Cardiac muscle cell (in vitro differentiated cells and primary cell): ENCODE data around the gene SLC12A9. TPM values are rescaled to one million over a fixed set of nuclear protein-coding genes. Genes with fewer than 3 reads are reported as not detected.

Experiments
- DNase-seq, 2 donors: peaks; one replicate each; pipeline versions ENCODE4 v3.0.0 to v3.0.0-alpha.2; 2010 to 2017; ENCODE audit warnings: low read depth in 1 of 2, low spot score in 1 of 2
- H3K27ac ChIP-seq: fragments of 200-600 bp; sonication (generic); 2 replicates; pipeline ENCODE4 v1.5.1; 2016
- H3K27me3 ChIP-seq: fragments of 200-600 bp; sonication (generic); 2 replicates; pipeline ENCODE4 v1.6.0; 2016; ENCODE audit warnings: control low read depth
- H3K36me3 ChIP-seq: fragments of 200-600 bp; sonication (generic); 2 replicates; pipeline ENCODE4 v1.5.1; 2016; ENCODE audit warnings: control low read depth
- H3K4me1 ChIP-seq: fragments of 200-600 bp; sonication (generic); 2 replicates; pipeline ENCODE4 v1.8.1; 2017; ENCODE audit warnings: low read depth, mild to moderate bottlenecking, mixed run types
- H3K4me3 ChIP-seq: fragments of 200-600 bp; sonication (generic); 2 replicates; pipeline ENCODE4 v1.5.1; 2016; ENCODE audit warnings: mild to moderate bottlenecking
- H3K9me3 ChIP-seq: fragments of 200-600 bp; sonication (generic); 2 replicates; pipeline ENCODE4 v1.5.1; 2017; ENCODE audit warnings: low read depth, mild to moderate bottlenecking, control low read depth
- CTCF ChIP-seq: IDR thresholded peaks from 2 replicates; pipeline ENCODE4 v1.5.1; 2012; ENCODE audit warnings: low read depth, mild to moderate bottlenecking, low read length
- polyA plus RNA-seq: library from polyadenylated mRNA; unstranded; fragments of >200 nt; fragmentation: Nextera tagmentation; extraction: Ambion mirVana; gene quantifications from 2 replicates; pipeline ENCODE4 v1.2.1, GENCODE V29; 2016
- total RNA-seq: library from RNA; depleted of rRNA; stranded (reverse); fragments of >200 nt; gene quantifications from 2 replicates; pipeline ENCODE4 v1.2.3, GENCODE V29; 2016

The SLC12A9 gene
- total and polyA plus RNA-seq, 2 experiments from 2014 or later = 14.6 to 18.3 TPM

DNA sequence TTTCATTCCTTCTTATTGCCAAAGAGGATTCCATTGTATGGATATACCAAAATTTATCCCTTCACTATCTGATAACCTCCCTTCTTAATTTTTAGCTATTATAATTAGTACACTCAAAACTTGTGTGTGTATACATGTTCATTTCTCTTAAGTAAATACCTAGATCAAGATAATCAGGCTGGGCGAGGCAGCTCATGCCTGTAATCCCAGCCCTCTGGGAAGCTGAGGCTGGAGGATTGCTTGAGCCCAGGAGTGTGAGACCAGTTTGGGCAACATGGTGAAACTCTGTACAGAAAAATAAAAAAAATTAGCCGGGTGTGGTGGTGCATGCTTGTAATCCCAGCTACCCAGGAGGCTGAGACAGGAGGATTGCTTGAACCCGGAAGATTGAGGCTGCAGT is 59.0 kb downstream of the SLC12A9 start:
- Histone ChIP-seq H3K4me1 (no peaks in the 10 kb centered on the region), H3K4me3 (no peak overlapping the region), H3K36me3 (no peaks in the 10 kb centered on the region), H3K27me3 (no peaks in the 10 kb centered on the region), H3K27ac (no peak overlapping the region), H3K9me3 (no peaks in the 10 kb centered on the region)
- no peak for DNase-seq
- TF ChIP-seq CTCF = no peak

- Histone ChIP-seq H3K9me3 (no peaks in the 10 kb centered on the region), H3K27me3 (no peaks in the 10 kb centered on the region), H3K27ac (no peak overlapping the region), H3K4me3 (no peak overlapping the region), H3K36me3 (no peaks in the 10 kb centered on the region), H3K4me1 (no peaks in the 10 kb centered on the region)
- no peak for DNase-seq
- no peak for TF ChIP-seq CTCF
These were observed 61.8 kb downstream of the SLC12A9 start for GRCh38 chr7:100914208-100914878.

DNA sequence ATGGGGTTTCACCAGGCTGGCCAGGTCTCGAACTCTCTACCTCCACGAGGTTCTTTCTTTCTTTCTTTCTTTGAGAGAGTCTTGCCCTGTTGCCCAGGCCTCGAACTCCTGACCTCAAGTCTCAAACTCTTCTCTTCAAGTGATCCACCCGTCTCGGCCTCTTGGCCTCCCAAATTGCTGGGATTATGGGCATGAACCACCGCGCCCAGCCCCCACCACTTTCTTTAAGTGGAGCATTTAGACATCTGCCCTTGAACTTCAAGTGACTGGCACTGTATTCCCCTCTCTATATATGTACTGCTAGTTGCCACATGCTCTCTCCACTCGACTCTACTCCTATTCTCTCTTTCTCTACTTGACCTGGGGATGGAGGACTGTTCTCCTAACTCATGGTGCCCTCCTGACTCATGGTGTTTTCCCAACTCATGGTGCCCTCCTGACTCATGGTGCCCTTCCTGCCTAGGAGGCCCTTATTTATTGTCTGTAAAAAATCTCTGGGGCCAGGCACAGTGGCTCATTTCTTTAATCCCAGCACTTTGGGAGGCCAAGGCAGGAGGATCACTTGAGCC is 62.5 kb downstream of the SLC12A9 start:
- H3K4me3 ChIP-seq = no peak overlapping the region
- H3K36me3 ChIP-seq = no peaks in the 10 kb centered on the region
- TF ChIP-seq CTCF = no peak
- no peaks in the 10 kb centered on the region for H3K27me3 ChIP-seq
- H3K4me1 ChIP-seq = no peaks in the 10 kb centered on the region
- H3K27ac ChIP-seq = no peak overlapping the region
- H3K9me3 ChIP-seq = no peaks in the 10 kb centered on the region
- no peak for DNase-seq

Other genes starting within 250 kb of the SLC12A9 start
- 30.1 and 36.0 TPM in 2 replicates for gene MOSPD3, start 240.2 kb upstream of the SLC12A9 start, total RNA-seq
- gene MOSPD3, start 240.2 kb upstream of the SLC12A9 start, polyA plus RNA-seq = 67.8 and 83.3 TPM in 2 replicates
- gene TFR2, start 211.2 kb upstream of the SLC12A9 start, total RNA-seq = 0.89 and 2.5 TPM in 2 replicates
- gene TFR2, start 211.2 kb upstream of the SLC12A9 start, polyA plus RNA-seq = 0.39 TPM in 1 of 2 replicates, not detected in the other
- not detected in 2 replicates for gene ACTL6B, start 196.3 kb upstream of the SLC12A9 start, total RNA-seq
- gene ACTL6B, start 196.3 kb upstream of the SLC12A9 start, polyA plus RNA-seq = not detected in 2 replicates
- gene GNB2, start 179.0 kb upstream of the SLC12A9 start, total RNA-seq = 233 and 234 TPM in 2 replicates
- 241 and 286 TPM in 2 replicates for gene GNB2, start 179.0 kb upstream of the SLC12A9 start, polyA plus RNA-seq
- gene GIGYF1, start 158.5 kb upstream of the SLC12A9 start, total RNA-seq = 31.9 and 53.2 TPM in 2 replicates
- 14.0 and 20.1 TPM in 2 replicates for gene GIGYF1, start 158.5 kb upstream of the SLC12A9 start, polyA plus RNA-seq
- 30.6 and 45.7 TPM in 2 replicates for gene POP7, start 146.6 kb upstream of the SLC12A9 start, total RNA-seq
- gene POP7, start 146.6 kb upstream of the SLC12A9 start, polyA plus RNA-seq = 40.2 and 68.3 TPM in 2 replicates
- 0.60 TPM in 1 of 2 replicates, not detected in the other for gene EPO, start 132.2 kb upstream of the SLC12A9 start, total RNA-seq
- 0.34 and 0.46 TPM in 2 replicates for gene EPO, start 132.2 kb upstream of the SLC12A9 start, polyA plus RNA-seq
- not detected in 2 replicates for gene ZAN, start 119.1 kb upstream of the SLC12A9 start, total RNA-seq
- not detected in 2 replicates for gene ZAN, start 119.1 kb upstream of the SLC12A9 start, polyA plus RNA-seq
- 48.9 and 53.6 TPM in 2 replicates for gene EPHB4, start 25.2 kb upstream of the SLC12A9 start, total RNA-seq
- 29.5 and 33.4 TPM in 2 replicates for gene EPHB4, start 25.2 kb upstream of the SLC12A9 start, polyA plus RNA-seq
- gene TRIP6, start 14.7 kb downstream of the SLC12A9 start, total RNA-seq = 51.9 and 60.1 TPM in 2 replicates
- 50.2 and 62.2 TPM in 2 replicates for gene TRIP6, start 14.7 kb downstream of the SLC12A9 start, polyA plus RNA-seq
- gene SRRT, start 22.4 kb downstream of the SLC12A9 start, total RNA-seq = 78.6 and 83.1 TPM in 2 replicates
- gene SRRT, start 22.4 kb downstream of the SLC12A9 start, polyA plus RNA-seq = 111 and 148 TPM in 2 replicates
- 16.0 and 19.0 TPM in 2 replicates for gene UFSP1, start 37.0 kb downstream of the SLC12A9 start, total RNA-seq
- gene UFSP1, start 37.0 kb downstream of the SLC12A9 start, polyA plus RNA-seq = 3.9 and 9.9 TPM in 2 replicates
- gene ACHE, start 43.2 kb downstream of the SLC12A9 start, total RNA-seq = 25.6 TPM in 2 replicates
- gene ACHE, start 43.2 kb downstream of the SLC12A9 start, polyA plus RNA-seq = 42.0 and 42.7 TPM in 2 replicates
- not detected in 2 replicates for gene MUC3A, start 96.8 kb downstream of the SLC12A9 start, total RNA-seq
- 0.29 TPM in 1 of 2 replicates, not detected in the other for gene MUC3A, start 96.8 kb downstream of the SLC12A9 start, polyA plus RNA-seq
- gene MUC12, start 116.9 kb downstream of the SLC12A9 start, total RNA-seq = 2.4 TPM in 1 of 2 replicates, not detected in the other
- gene MUC12, start 116.9 kb downstream of the SLC12A9 start, polyA plus RNA-seq = not detected in 2 replicates
- not detected in 2 replicates for gene MUC17, start 167.4 kb downstream of the SLC12A9 start, total RNA-seq
- not detected in 2 replicates for gene MUC17, start 167.4 kb downstream of the SLC12A9 start, polyA plus RNA-seq
- gene TRIM56, start 232.8 kb downstream of the SLC12A9 start, total RNA-seq = 5.7 and 12.9 TPM in 2 replicates
- gene TRIM56, start 232.8 kb downstream of the SLC12A9 start, polyA plus RNA-seq = 11.6 and 18.5 TPM in 2 replicates